NCI-H128 (cell line): ENCODE measurements around the gene ACSF3.

ENCODE experiments used
- DNase-seq: peaks from one replicate; lab custom pipeline; 2025; ENCODE audit not compliant: unreplicated experiment; lab: John Stamatoyannopoulos, UW

The ACSF3 gene

GRCh38 chr16:89171216-89172170 lies 77.8 kb downstream of the ACSF3 start, which contains the start of gene CDH15:
Gene CDH15, plus strand, starts transcription at chr16:89171748. Its CDS starts 84 bp downstream, at chr16:89171832.
- DNase-seq = peak; percentile 76

GRCh38 chr16:89172171-89172527 lies 78.5 kb downstream of the ACSF3 start:
- no peak for DNase-seq

GRCh38 chr16:89172528-89173173 lies 79.0 kb downstream of the ACSF3 start:
- no peak for DNase-seq

- DNase-seq = no peak
Measured at GRCh38 chr16:89173174-89173921, 79.7 kb downstream of the ACSF3 start.

- no peak for DNase-seq
Measured at GRCh38 chr16:89174055-89174827, 80.6 kb downstream of the ACSF3 start.

- no peak for DNase-seq
Measured at GRCh38 chr16:89174877-89175276, 81.2 kb downstream of the ACSF3 start.

GRCh38 chr16:89175280-89176146 lies 81.9 kb downstream of the ACSF3 start:
- no peak for DNase-seq

GRCh38 chr16:89176147-89176690 lies 82.6 kb downstream of the ACSF3 start:
- DNase-seq = no peak

GRCh38 chr16:89176717-89177116 lies 83.1 kb downstream of the ACSF3 start:
- no peak for DNase-seq

- DNase-seq = no peak
Measured at GRCh38 chr16:89177501-89177900, 83.8 kb downstream of the ACSF3 start.

GRCh38 chr16:89178453-89179147 lies 84.9 kb downstream of the ACSF3 start:
- no peak for DNase-seq

- no peak for DNase-seq
Measured at GRCh38 chr16:89179148-89179484, 85.5 kb downstream of the ACSF3 start.

- no peak for DNase-seq
Measured at GRCh38 chr16:89179656-89180315, 86.1 kb downstream of the ACSF3 start.

- no peak for DNase-seq
Measured at GRCh38 chr16:89183463-89183862, 89.8 kb downstream of the ACSF3 start.

GRCh38 chr16:89183975-89184676 lies 90.5 kb downstream of the ACSF3 start:
- DNase-seq = no peak

- no peak for DNase-seq
Measured at GRCh38 chr16:89184677-89184932, 91.0 kb downstream of the ACSF3 start.

- no peak for DNase-seq
Measured at GRCh38 chr16:89184933-89185794, 91.5 kb downstream of the ACSF3 start.
